ELF-1 (cell line): Measurements from ENCODE around the gene KCNC3.
"Not testable (repeated sequence)": the region's sequence is repeated elsewhere in the genome, so short reads cannot be mapped to it uniquely, and the experiment has no call there.

Source experiments
- DNase-seq: peaks from one replicate; pipeline ENCODE4 v3.0.0-alpha.2; 2016; ENCODE audit warnings: low read depth, low spot score

KCNC3 gene

DNA sequence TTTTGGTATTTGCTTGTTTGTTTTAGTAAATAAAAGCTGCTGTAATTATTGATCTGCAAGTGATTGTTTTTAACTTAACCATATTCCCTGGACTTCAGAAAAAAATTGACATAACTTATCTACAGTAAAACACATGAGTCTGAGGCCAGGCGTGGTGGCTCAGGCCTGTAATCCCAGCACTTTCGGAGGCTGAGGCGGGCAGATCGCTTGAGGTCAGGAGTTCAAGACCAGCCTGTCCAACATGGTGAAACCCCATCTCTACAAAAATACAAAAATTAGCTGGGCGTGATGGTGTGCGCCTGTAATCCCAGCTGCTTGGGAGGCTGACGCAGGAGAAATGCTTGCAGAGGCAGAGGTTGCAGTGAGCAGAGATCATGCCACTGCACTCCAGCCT is 24.3 kb upstream of the KCNC3 start:
- DNase-seq: not testable (repeated sequence)

DNA sequence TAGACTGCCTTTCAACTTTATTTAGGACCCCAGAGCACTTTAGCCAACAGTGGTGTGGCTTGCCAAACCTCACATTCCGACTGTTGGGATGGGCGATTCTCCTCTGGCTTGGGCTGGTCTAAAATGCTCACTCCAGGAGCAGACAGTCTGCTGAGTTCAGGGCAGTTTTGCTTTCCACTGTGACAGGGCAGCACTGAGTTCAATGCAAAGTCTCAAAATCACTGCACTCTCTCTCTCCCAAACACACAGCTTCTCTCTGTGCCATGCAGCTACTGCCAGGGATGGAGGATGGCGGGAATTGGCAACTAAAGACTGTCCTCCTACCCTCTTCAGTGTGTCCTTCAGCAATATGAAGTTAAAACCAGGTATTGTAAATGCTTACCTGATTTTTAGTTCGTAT is 23.1 kb upstream of the KCNC3 start:
- DNase-seq: no peak

DNA sequence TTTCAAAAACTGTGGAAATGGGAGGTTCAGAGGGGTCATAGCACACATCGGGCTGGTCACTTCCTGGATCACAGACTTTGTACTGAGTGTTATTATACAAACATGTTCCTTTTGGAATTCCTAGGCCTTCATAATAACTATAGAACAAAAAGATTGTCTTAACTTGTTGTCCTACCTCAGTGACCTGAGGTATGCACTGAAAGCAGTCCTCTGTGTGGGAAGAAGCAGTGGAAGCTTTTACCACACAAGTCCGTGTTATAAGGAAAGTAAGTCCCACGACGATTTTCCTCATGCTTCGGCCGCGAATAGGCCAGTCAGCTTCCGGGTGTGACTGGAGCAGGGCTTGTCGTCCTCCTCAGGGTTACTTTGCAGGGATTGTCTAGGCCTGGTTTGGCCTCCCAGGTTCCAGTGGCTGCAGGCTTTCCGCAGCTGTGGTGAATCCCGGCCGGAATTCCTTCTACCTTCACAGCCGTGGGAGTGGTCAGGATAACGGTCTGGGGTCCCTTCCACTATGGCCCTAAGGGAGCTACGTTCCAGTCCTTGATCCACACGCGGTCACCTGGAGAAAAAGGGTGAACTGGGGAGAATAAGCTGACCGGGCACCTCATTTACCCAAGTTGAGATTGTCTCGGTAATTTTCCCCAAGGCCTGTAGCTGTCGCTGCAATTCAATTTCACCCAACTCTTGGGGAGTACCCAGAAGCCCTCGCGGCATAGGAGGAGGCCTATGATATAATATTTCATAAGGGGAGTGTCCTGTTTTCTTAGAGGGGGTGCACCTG is 20.3 kb upstream of the KCNC3 start:
- DNase-seq: no peak

DNA sequence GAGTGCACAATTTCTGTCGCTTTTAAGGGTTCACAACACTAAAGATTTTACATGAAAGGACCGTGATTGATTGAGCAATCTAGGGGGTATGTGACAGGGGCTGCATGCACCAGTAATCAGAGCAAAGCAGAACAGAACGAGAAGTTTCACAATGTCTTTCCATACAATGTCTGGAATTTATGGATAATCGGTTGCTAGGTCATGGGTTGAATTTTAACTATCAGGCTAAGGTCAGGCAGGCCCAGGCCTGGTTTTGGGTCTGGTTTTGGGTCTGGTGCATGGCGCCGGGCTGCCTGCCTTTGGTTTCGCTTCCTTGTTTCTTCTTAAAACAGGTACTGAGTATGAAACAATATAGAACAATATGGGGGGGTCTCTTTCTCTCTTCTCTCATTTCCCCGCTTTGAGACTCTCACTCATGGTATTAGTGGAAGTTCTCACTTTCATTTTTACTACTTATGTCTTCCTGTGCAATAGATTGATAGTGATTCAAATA is 18.0 kb upstream of the KCNC3 start:
- DNase-seq: not testable (repeated sequence)

DNA sequence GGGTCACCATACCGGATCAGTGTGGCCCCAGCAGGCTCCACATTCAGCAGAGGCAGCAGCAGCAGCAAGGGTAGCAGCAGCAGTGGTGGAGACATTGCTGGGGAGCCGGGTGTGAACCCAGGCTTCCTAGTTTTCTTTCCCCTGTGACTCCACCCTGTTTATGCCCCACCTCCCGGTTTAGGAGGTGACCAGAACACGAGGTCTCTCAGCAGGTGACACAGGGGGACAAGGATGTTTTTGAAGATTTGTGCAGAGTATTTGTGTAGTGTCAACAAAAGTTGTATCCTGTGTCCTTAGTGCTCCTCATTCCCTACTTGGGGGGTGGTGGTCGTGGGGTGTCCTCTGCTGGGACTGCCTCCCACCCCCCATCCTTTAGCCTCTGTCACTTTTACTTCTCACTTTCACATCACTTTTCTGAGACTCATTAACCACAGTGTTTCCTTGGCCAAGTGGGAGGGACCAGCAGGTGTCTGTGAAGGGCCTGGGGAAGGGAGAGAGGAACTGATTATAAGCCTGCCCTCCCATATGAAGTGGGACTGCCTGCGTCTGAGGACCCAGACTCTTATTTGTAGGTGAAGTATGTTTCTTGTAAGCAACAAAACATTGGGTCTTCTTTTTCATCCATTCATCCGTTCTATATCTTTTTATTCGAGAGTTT is 15.6 kb upstream of the KCNC3 start:
- no peak for DNase-seq

DNA sequence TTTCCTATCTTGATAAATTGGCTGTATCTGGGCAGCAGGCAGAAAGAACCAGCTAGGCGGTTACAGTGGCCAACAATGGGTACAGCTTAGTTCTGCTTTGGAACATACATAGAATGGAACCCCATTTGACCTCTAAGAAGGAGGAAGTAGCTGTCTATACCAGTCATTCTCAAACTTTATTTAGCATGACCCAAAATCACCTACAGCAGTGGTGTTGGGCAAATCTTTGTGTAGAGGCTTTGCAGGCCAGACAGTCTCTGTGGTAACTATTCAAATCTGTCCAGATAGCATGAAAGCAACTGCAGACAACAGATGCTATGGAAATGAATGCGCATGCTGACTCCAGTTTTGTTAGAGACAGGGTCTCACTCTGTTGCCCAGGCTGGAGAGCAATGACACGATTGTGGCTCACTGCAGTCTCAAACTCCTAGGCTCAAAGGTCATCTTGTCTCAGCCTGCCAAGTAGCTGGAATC is 12.0 kb upstream of the KCNC3 start:
- DNase-seq: no peak

DNA sequence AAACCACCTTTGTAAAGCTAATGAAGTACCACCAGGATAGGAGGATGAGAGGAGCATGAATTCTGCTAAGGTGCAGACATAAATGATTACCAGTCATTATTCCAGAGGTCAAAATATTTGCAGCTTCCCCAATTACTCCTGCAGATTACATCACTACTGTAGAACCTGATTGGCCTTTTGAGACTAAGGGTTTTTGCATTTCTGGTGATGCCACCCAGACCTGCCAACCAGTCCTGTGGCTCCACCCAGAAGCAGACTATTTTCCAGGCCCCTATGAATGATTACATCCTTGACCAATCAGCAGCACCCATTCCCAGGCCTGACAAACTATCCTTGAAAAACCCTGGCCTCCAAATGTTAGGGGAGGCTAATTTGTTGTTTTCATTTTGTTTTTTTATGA is 11.2 kb upstream of the KCNC3 start:
- DNase-seq: no peak

DNA sequence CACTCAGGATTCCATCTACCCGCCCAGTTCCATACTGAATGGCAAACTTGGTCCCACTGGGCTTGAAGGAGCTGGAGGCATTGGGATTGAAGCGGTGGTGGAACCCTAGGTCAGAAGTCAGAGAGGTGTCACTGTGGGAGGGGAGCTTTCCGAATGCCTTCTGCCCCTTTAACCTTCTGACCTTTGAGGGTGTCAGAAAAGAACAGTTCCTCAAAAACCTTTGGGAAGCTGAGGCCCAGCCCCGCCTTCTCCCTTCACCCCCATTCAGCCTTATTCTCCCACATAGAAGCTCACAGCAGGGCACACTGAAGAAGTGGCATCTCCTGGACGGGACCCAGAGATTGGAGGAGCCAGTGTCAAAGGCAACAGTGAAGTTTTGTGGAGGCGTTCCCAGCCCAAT is 7.9 kb upstream of the KCNC3 start:
- not testable (repeated sequence) for DNase-seq

DNA sequence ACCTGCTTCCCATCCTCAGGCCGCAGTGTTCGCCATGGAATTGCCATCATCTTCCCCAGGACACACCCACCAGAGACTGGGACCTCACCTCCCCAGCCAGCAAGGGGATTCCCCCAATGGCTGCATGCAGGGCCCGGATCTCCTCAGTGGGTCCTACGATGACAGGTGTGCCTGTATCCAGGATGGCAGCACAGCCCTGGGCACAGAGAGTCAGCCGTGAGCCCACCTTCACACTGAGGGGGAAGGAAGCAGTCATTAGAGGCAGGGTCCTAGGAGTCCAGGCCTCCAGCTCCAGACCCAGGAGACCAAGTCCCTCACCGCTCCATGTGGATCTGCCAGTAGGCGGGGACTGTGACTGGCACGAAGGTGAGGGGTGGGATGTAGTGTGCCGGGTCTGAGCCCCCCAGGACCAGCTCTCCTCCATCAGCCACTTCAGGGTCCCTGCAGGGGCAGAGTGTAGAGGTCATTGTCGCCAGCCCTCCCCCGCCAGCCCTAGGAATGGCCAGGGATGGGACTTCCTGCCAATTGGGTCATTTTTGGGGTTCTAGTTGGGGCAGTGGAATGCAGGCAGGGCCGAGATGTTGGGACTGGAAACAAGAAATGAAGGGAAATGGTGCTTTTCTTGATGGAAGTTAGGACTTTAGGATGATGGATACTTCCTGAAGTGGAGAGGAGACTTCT is 5.7 kb upstream of the KCNC3 start:
- no peak for DNase-seq

DNA sequence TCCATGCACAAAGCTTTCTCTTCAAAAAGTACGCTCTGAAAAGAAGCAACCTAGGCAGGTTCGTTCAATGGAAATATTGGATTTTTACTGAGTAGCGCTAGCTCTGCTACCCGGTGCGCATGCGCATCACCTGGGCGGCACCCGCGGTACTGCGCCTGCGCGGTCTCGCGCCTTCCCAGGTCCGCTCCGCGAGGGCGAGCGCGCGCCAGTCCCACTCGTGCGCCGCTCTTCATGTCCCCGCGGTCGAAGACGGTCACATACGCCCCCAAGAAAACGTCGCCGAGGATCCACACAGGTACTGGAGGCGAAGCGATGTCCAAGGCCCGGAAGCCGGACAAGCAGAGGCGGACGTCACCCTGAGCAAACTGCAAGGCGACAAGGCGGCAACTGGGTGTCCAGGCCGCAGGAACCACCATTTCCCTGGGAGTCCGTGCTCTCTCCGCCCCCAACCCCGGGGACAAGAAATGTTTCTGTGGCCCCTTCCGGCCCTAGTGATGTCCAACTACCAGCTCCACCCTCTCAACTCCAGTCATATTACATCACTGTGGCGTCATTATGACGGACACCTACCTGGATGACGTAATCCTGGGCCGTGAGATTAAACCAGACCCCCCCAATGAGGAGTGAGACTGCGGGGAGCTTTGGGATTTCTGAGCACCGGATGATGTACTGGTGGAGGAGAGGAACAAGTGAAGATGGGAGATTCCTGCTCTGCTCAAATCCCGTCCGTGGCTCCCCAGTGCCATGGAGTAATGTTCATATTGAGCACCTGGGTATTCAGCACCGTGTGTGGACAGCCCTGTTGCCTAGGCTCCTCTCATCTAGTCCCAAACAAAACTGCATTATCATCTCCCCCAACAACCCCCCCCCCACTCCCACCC is 4.8 kb upstream of the KCNC3 start:
- DNase-seq: no peak

DNA sequence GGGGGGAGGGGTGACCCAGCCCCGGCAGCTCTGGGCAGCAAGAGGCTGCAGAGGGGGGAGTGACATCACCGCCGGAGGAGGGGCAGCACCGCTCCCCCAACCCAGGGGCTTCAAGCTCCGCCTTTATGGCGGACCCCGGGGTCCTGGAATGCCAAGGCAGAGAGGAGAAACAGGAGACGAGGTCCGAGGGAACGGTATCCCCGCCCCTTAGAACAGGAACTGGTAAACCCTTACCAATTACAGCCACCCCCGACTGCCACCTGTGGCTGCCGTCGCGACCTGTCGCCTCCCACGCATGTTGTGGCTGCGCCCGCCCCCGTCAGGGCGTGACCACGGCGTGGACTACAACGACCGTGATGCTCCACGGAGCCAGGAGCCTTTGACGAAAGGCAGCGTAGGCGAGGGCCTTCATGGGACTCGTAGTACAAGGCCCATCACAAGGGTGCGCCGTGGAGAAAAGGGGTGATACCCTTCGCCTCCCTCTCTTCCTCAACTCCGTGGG is 4.1 kb upstream of the KCNC3 start:
- DNase-seq: peak; percentile 97

DNA sequence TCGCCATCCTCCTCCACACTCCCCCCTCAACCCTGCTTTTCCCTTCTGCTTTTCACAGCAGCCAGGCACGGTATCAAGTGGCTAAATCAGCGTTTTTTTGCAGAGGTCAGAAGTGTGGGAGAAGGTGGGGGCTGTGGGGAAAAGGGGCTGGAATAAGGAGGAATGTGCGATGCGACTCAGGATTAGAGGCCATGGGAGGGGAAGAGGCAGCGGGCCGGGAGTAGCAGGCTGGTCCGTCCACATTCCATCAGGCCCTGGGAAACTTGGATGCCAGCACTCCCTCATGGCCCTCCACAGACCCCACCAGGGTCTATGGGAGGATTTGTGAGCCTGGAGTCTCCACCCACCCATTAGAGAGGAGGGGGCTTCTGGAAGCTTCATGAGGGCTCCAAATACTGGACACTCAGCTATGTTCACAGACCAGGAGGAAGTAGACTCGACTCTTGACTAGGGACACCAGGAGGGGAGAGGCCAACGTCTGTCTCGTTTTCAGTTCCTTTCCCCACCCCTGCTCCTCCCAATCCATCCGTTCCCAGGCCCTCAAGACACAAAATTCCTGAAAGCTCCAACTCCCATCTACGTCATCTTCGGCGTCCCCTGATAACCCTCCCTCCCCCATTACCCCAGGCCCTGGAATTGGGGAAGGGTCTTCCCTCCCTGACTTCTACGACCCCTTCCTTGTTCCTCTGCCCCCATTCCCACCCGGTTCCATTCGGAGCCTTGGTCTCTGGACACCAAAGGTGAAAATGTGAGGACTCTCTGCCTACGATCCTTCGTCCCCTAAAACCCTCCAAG is 3.3 kb upstream of the KCNC3 start:
- DNase-seq: peak; percentile 94

DNA sequence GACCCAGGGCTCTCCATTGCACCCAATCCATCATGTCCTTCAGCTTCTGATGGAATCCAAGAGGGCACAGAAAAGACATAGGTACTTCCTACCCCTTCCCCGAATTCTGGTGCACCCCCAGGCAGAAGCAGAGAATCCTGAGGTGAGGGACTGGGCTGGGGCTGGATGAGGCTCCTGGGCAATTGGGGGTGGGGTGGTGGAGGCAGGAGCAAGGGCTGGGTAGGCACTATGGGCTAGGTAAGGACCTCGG is 2.7 kb upstream of the KCNC3 start:
- no peak for DNase-seq

DNA sequence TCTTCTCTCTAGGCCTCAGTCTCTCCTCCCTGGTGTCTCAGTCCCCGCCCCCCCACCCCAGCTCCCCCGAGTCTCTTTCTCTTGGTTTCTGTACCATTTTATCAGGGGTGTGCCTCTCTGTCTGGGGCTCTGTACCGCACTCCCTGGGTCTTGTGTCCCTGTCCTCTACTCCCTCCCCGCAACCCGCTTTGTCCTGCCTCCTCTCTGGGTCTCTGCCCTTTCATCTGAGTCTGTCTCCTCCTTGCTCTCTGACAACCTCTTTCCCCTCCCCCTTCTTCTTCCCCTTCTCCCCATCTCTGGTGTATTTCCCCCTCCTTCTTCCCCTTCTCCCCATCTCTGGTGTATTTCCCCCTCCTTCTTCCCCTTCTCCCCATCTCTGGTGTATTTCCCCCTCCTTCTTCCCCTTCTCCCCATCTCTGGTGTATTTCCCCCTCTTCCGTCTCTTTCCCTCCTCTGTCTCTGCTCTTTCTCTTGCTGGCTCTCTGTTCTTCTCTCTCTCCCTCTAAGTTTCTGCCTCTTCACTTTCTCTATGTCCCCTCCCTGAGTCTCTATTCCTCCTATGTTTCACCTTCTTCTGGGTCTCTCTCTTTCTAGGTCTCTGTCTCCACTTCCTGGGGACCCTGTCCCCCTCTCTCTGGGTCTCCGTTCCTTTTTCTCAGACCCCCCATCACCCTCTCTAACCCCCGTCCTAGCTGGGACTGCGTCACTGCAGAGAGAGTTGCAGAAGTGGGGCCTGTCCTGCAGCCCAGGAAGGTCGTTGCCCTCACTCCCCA is 2.2 kb upstream of the KCNC3 start:
- DNase-seq: peak; percentile 46

DNA sequence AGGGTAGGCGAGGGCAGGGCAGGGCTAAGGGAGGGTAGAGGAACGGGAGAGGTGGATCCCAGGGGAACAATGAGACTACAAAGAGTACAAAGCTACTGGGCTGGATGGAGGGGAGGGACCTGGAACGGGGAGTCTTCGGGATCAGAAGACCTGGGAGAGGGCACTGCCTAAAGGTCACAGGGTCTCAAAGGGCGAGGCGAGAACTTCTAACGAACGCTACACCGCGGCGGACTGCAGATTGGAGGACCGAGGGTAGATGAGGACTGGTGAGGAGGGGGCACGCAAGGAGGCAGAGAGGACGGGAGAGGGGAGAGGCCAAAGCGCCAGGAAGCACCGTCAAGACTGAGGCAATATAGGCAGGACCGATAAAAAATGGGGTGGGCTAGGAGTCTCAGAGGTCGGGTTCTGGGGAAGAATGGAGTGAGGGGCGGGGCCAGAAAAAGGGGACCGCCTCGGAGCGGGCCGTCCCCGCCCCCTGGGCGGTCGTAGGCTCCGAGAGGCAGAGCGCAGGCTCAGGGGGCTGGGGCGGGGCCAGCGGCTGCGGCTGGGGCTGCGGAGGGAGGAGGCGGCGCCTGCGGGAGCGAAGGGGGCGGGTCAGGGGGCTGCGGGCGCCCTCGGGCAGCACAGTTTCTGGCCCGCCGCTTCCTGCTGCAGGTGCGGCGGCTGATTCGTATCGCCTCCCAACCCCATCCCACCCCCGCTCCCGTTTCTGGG is 1.3 kb upstream of the KCNC3 start:
- peak; percentile 96 for DNase-seq

DNA sequence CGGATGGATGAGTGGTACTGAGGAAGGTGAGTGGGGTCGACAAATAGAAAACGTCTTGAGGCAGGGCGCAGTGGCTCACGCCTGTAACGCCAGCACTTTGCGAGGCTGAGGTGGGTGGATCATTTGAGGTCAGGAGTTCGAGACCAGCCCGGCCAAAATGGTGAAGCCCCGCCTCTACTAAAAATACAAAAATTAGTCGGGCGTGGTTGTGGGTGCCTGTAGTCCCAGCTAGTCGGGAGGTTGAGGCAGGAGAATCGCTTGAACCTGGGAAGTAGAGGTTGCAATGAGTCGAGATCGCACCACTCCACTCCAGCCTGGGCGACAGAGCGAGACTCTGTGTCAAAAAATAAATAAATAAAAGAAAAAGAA is 733 bp upstream of the KCNC3 start:
- not testable (repeated sequence) for DNase-seq

DNA sequence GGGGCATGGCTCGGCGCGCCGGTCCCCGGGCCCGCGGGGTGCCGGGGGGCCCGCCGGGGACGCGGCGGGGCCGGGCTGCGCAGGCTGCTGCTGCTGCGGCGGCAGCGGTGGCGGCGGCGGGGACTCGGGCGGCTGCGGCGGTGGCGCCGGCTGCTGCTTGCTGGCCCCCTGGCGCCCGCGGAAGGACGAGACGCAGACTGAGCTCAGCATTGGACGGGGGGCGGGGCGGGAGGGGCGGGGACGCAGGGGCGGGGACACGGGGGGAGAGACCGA is 368 bp downstream of the KCNC3 start:
- no peak for DNase-seq

DNA sequence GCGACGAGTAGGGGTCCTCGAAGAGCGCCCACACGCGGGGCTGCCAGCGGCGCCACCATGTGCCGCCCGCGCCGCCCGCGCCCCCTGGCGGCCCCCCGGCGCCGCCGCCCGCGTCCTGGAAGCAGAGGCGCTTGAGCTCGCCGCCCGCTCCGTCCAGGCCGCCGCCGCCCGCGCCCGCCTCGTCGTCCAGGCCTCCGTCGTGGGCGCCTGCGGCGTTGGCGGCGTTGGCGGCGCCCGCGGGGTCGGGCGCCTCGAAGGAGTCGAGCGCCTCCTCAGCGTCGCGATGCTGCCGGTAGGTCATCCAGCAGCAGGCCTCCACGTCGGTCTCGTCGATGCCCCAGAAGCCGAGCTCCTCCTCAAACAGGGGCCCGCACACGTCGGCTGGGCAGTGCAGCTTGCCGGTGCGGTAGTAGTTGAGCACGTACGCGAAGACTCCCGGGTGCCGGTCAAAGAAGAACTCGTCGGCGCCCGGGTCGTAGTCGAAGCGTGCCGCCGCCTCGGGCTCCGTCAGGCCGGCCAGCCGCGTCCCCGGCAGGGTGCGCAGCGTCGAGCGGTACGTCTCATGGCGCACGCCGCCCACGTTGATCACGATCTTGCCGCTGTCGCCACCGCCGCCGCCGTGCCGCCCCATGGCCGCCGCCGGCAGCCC is 829 bp downstream of the KCNC3 start:
- DNase-seq: peak; percentile 50
